C4-2B (cell line): ENCODE data around the gene ZNF728.
"Not testable (repeated sequence)": the region's sequence is repeated elsewhere in the genome, so short reads cannot be mapped to it uniquely, and the experiment has no call there.

Experiments used
- CTCF ChIP-seq: fragments of 450-650 bp; conservative IDR thresholded peaks from 2 replicates; pipeline ENCODE4 v1.5.1; 2017; ENCODE audit warnings: mild to moderate bottlenecking
- ZFX ChIP-seq: fragments of 450-650 bp; IDR thresholded peaks from 2 replicates; pipeline ENCODE4 v1.6.1; 2017

GRCh38 chr19:22975546-22976136 lies 27.3 kb downstream of the ZNF728 start:
- TF ChIP-seq CTCF, ZFX: not testable (repeated sequence)
